Activated T-cell treated with anti-CD3 and anti-CD28 coated beads, Interleukin-2, amount 50 U/mL, for 72 hours (primary cell): ENCODE measurements around the gene ZNF317. TPM values are rescaled to one million over a fixed set of nuclear protein-coding genes. Genes with fewer than 3 reads are reported as not detected.

ENCODE experiments used
- ATAC-seq, 2 donors: fragments of 150-1000 bp; cut with Tn5 transposase; replicated peaks in 1 of 2; 2 replicates each; pipeline ENCODE4 v1.10.0; 2021; ENCODE audit warnings: moderate library complexity in 2 of 2, mild to moderate bottlenecking in 1 of 2
- DNase-seq, 2 donors: peaks; one replicate each; pipeline ENCODE4 v3.0.0; 2021 to 2022; ENCODE audit warnings: mixed read lengths in 1 of 2
- H3K27ac Mint-ChIP-seq: one replicate; pipeline ENCODE4 v1.8.0; 2022; ENCODE audit warnings: mild to moderate bottlenecking, moderate library complexity, mixed read lengths
- H3K27me3 Mint-ChIP-seq: one replicate; pipeline ENCODE4 v1.8.0; 2022; ENCODE audit warnings: low read depth, mixed read lengths
- H3K36me3 Mint-ChIP-seq, 2 donors: one replicate each; pipeline ENCODE4 v1.8.0; 2022; ENCODE audit warnings: mixed read lengths in 2 of 2, mild to moderate bottlenecking in 1 of 2; ENCODE audit not compliant: insufficient read depth in 2 of 2
- H3K4me1 Mint-ChIP-seq: one replicate; pipeline ENCODE4 v1.8.0; 2022; ENCODE audit warnings: low read depth, mixed read lengths
- H3K4me3 Mint-ChIP-seq, 2 donors: one replicate each; pipeline ENCODE4 v1.8.0; 2022; ENCODE audit warnings: mild to moderate bottlenecking in 2 of 2, mixed read lengths in 2 of 2, moderate library complexity in 2 of 2
- H3K9me3 Mint-ChIP-seq, 2 donors: one replicate each; pipeline ENCODE4 v1.8.0; 2022; ENCODE audit warnings: mixed read lengths in 2 of 2
- total RNA-seq, 2 donors: library from RNA; stranded (reverse); gene quantifications; one replicate each; pipeline ENCODE4 v1.2.3, GENCODE V29; 2022

ZNF317 gene
- total RNA-seq, result 10 to 100 TPM; 44.6 to 57.4 TPM

DNA sequence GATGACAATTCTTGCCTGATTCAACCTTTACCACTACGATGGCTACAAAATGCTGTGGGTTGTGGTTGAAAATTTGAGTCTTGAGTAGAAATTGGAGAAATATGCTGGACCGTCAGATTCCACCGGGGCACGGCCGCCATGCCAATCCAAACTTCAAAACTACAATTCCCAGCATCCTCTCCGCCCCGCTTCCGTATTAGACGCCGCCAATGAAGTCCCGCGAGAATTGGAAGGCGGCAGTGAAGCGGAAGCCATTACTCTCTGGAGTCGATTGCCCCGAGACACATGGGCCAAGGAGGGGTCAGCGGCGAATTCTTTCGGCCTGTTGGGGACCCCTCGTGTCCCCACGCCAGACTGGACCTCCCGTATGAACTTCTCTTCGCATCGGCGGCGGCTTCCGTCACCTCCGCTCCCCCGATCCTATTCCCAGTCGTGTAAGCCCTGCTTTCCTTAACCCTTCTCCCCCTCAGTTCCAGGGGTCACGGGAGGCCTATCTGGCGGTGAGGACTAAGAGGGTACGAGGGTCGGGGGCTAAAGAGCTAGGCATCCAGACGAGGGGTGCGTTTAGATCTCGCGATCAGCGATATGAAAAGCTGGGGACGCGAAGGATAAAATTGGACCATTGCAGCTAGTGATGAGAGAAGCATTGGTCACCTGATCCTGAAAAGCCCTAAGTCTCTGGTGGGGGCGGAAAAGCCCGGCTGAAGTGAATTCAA is at the start of gene ZNF317:
Gene ZNF317, plus strand, starts transcription at position 239 of the 716 bp plus-strand sequence. CDS start 15,620 bp downstream, outside the sequence.
- DNase-seq (peak; percentile 89 to 93), ATAC-seq (peak; percentile 94 to 96)
- peak within 1 kb of the TSS; percentile 97 for H3K27ac Mint-ChIP-seq
- H3K36me3 Mint-ChIP-seq, result peaks cover 12 to 30% of the 10 kb centered on the region in 2 donors
- H3K4me3 Mint-ChIP-seq, result peak within 1 kb of the TSS; percentile 97 to 99
- peaks cover 3 to 6% of the 10 kb centered on the region in 2 donors for H3K9me3 Mint-ChIP-seq
- peaks cover 52% of the 10 kb centered on the region for H3K4me1 Mint-ChIP-seq
- H3K27me3 Mint-ChIP-seq, result no peaks in the 10 kb centered on the region

DNA sequence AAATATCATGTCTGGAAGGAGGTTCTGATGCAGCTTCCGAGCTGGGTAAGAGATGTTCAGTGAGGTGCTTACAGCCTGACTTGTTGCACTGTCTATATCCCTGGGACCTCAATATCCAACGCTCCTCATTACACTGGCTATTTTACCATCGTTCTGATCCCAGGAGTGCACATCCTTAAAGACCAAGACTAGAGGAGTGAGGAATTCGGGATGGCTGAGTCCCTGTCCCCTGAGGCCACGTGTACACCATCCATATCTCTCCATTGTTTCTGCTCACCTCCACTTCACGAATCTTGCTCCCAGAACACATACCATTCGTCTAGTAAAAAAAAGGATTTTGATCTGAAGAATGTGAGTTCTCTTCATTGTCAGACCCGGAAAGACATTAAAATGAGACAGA is 32.8 kb upstream of the ZNF317 start, which contains the start of gene OR7G2:
Gene OR7G2, minus strand, starts transcription at position 101 of the 400 bp plus-strand sequence. CDS start 4,232 bp downstream, outside the sequence.
- H3K36me3 Mint-ChIP-seq, result no peaks in the 10 kb centered on the region
- peaks cover 7% of the 10 kb centered on the region for H3K27me3 Mint-ChIP-seq
- no peak within 1 kb of the TSS for H3K27ac Mint-ChIP-seq
- H3K4me1 Mint-ChIP-seq, result no peaks in the 10 kb centered on the region
- H3K9me3 Mint-ChIP-seq, result no peaks in the 10 kb centered on the region
- ATAC-seq, result no peak
- no peak for DNase-seq
- no peak within 1 kb of the TSS for H3K4me3 Mint-ChIP-seq

DNA sequence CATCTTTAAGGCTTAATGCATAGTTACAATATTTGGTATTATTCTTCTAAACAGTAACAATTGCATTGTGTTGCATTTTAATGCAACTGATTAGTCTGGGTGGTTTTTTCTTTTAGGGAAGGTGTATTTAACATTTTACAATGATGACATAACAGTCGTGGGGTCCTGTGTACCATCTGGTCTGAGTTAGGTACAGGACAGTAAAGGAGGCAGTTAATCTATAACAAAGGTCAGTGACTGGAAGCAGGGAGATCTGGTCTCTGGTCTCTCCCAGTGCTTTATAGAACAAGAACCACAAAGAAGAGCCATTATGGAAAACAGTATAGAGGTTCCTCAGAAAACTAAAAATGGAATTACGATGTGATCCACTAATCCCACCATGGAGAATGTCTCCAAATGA is 30.2 kb upstream of the ZNF317 start:
- ATAC-seq, result no peak
- no peaks in the 10 kb centered on the region for H3K4me1 Mint-ChIP-seq

DNA sequence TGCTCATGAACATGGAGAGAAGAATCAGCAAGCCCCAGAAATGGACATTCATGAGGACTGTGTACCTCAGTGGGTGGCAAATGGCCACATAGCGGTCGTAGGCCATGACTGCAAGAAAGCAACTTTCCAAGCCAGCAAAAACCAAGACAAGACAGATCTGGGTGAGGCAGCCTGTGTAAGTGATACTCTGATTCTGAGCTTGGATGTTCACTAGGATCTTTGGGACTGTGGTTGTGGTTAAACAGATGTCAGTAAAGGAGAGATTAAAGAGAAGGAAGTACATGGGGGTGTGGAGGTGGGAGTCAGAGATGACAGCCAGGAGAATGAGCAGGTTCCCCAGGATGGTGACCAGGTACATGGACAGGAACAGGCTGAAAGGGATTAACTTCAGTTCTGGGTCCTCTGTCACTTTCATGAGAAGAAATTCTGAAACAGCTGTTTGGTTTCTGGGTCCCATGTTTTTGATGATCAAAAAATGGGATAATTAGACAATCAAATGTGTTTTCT is 24.8 kb upstream of the ZNF317 start, which contains the start of gene OR7G1:
Gene OR7G1, minus strand, starts transcription at position 457 of the 507 bp plus-strand sequence. Its CDS starts 0 bp downstream, at position 457.
- Mint-ChIP-seq H3K27ac (no peak within 1 kb of the TSS), H3K9me3 (no peaks in the 10 kb centered on the region), H3K4me3 (no peak within 1 kb of the TSS), H3K4me1 (no peaks in the 10 kb centered on the region), H3K36me3 (no peaks in the 10 kb centered on the region), H3K27me3 (peaks cover 20% of the 10 kb centered on the region)
- DNase-seq (no peak), ATAC-seq (no peak)

More for the DNA sequence above, 30.2 kb upstream of the ZNF317 start:
- Mint-ChIP-seq H3K27me3 (no peaks in the 10 kb centered on the region), H3K27ac (no peak overlapping the region), H3K36me3 (no peaks in the 10 kb centered on the region), H3K4me3 (no peak overlapping the region), H3K9me3 (no peaks in the 10 kb centered on the region)
- DNase-seq, result no peak

DNA sequence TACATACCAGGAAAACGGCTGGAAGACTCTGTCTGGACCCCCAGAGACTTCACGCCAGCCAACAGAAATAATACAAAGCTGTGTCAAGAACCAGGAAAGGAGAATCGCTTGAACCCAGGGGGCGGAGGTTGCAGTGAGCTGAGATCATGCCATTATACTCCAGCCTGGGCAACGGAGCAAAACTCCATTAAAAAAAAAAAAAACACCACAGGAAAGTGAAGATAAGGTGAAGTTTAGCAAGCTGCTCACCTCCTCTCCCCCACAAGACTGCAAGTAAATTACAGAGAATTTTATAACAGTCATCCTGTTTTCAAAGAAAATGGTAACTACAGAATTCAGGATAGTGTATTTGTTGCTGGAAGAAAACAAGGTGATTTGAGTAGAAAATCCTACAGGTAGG is 23.6 kb upstream of the ZNF317 start:
- Mint-ChIP-seq H3K27me3 (peaks cover 26% of the 10 kb centered on the region), H3K4me3 (no peak overlapping the region), H3K4me1 (no peaks in the 10 kb centered on the region), H3K9me3 (no peaks in the 10 kb centered on the region), H3K36me3 (no peaks in the 10 kb centered on the region), H3K27ac (no peak overlapping the region)
- ATAC-seq, result no peak
- no peak for DNase-seq

DNA sequence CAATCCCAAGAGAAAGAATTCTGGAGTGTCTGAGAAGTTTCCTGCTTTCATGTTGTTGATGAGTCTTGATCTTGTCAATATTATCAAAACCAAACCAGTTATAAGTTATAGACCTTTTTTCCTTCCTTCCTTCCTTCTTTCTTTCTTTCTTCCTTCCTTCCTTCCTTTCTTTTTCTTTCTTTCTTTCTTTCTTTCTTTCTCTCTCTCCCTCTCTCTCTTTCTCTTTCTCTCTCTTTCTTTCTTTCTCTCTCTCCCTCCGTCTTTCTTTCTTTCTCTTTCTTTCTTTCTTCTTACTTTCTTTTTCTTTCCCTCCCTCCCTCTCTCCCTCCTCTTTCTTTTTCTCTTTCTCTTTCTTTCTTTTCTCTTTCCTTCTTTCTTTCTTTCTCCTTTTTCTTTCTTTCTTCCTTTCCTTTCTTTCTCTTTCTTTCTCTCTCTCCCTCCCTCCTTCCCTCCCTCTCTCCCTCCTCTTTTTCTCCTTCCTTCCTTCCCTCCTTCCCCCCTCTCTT is 13.2 kb upstream of the ZNF317 start, which contains the start of gene OR7G3:
Gene OR7G3, minus strand, starts transcription at position 51 of the 506 bp plus-strand sequence. Its CDS starts 0 bp downstream, at position 51.
- Mint-ChIP-seq H3K9me3 (no peaks in the 10 kb centered on the region), H3K27me3 (peaks cover 22% of the 10 kb centered on the region), H3K4me3 (no peak within 1 kb of the TSS), H3K4me1 (peaks cover 6% of the 10 kb centered on the region), H3K27ac (no peak within 1 kb of the TSS), H3K36me3 (no peaks in the 10 kb centered on the region)
- ATAC-seq (no peak), DNase-seq (no peak)

DNA sequence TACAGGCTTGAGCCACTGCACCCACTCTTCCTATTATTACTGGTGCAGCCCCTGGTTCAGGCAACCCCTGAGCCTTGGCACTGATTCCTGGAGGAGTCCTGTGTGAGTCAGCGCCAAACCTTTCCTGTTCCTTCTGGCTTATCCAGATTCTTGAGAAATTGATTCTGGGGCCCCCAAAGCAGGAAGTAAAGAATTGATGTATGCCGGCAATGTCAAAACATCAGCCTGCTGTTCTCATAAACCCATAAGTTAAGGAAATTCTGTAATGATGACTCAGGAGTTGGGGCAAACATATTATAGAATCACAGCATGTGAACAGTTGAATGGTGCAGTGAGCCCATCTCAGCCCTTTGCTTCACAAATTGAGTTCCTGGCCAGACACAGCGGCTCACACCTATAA is 12.0 kb upstream of the ZNF317 start:
- Mint-ChIP-seq H3K4me3 (no peak overlapping the region), H3K4me1 (peaks cover 6% of the 10 kb centered on the region), H3K27ac (no peak overlapping the region), H3K27me3 (peaks cover 22% of the 10 kb centered on the region), H3K9me3 (no peaks in the 10 kb centered on the region), H3K36me3 (no peaks in the 10 kb centered on the region)
- ATAC-seq (no peak), DNase-seq (no peak)

DNA sequence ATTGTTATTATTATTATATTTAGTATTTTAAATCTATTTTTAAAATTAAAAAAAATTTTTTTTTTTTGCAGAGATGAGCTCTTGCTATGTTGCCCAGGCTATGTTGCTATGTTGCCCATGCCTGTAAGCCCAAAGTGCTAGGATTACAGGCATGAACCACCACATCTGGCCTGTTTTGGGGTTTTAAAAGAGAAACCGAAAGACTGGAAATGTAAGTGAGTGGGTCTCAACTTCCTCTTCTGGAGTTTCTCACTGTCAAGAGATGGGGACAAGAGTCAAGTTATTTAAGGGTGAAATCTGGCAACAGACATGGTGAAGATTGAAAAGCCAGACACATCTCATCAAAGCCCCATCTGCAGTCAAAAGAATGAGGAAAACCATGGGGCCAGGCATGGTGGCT is 9.2 kb upstream of the ZNF317 start:
- peaks cover 21% of the 10 kb centered on the region for H3K27me3 Mint-ChIP-seq

DNA sequence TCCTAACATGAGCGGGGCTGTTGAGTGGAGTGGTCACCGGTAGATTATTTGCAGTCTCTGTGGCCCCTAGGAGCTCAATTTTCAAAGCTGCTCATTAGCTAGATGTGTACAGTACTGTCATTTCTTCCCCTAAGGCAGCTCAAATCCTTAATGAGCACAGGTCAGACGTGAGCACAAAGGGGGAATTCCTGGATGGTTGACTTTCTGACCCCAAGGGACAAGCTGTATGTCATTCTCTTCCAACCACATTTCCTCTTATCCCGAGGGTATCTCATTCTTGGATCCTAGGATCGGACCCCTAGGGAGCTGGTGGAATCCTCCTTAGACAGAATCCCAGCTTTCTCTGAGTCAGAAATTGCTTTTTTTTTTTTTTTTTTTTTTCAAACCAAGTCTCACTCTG is 7.8 kb upstream of the ZNF317 start:
- DNase-seq (no peak), ATAC-seq (no peak)
- Mint-ChIP-seq H3K9me3 (no peaks in the 10 kb centered on the region), H3K36me3 (no peaks in the 10 kb centered on the region), H3K4me1 (peaks cover 12% of the 10 kb centered on the region), H3K4me3 (no peak overlapping the region), H3K27me3 (peaks cover 7% of the 10 kb centered on the region), H3K27ac (no peak overlapping the region)

More for the DNA sequence above, 9.2 kb upstream of the ZNF317 start:
- no peak for DNase-seq
- Mint-ChIP-seq H3K4me1 (peaks cover 6% of the 10 kb centered on the region), H3K9me3 (no peaks in the 10 kb centered on the region), H3K4me3 (no peak overlapping the region), H3K27ac (no peak overlapping the region), H3K36me3 (no peaks in the 10 kb centered on the region)
- ATAC-seq, result no peak

DNA sequence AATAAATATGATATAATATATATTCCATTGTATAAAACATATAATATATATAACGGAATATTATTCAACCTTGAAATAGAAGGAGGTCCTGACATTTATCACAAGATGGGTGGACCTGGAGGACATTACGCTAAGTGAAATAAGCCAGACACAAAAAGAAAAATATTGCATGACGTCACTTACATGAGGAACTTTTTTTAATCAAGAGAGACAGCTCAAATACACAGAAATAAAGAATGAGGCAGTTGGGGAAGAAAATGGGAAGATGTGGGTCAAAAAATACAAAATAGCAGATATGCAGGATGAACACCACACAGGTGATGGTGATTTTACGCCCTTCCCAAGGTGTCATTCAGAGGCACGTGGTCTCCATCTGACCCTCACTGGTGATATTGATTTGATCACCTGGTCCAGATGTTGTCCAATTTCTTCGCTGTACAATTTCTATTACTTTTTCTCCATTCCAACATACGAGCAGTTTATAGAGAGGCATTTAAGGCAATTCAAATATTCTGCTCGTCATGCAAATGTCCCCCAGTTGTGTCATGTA is 513 bp upstream of the ZNF317 start:
- no peak for DNase-seq
- Mint-ChIP-seq H3K27ac (peak overlapping the region; percentile 97), H3K4me1 (peaks cover 50% of the 10 kb centered on the region), H3K4me3 (peak overlapping the region; percentile 97 to 99), H3K27me3 (no peaks in the 10 kb centered on the region), H3K36me3 (peaks cover 7 to 24% of the 10 kb centered on the region in 2 donors), H3K9me3 (peaks cover 2 to 5% of the 10 kb centered on the region in 2 donors)
- peak; percentile 8 to 12 for ATAC-seq

DNA sequence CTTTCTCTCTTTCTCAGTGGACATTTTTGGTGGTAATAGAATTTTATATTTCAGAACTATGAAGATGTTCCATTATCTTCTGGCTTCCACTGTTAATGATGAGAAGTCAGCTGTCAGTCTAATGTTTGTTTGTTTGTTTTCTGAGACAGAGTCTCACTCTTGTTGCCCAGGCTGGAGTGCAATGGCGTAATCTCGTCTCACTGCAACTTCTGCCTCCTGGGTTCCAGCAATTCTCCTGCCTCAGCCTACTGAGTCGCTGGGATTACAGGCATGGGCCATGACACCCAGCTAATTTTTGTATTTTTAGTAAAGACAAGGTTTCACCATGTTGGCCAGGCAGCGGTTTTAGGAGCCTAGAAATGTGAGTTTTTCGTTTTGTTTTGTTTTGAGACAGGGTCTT is 4.7 kb downstream of the ZNF317 start:
- Mint-ChIP-seq H3K9me3 (peaks cover 3 to 10% of the 10 kb centered on the region in 2 donors), H3K36me3 (peaks cover 34 to 63% of the 10 kb centered on the region in 2 donors), H3K4me1 (peaks cover 64% of the 10 kb centered on the region), H3K27me3 (no peaks in the 10 kb centered on the region), H3K4me3 (peak overlapping the region in 1 of 2 donors; percentile 45), H3K27ac (peak overlapping the region; percentile 87)
- no peak for ATAC-seq
- no peak for DNase-seq

DNA sequence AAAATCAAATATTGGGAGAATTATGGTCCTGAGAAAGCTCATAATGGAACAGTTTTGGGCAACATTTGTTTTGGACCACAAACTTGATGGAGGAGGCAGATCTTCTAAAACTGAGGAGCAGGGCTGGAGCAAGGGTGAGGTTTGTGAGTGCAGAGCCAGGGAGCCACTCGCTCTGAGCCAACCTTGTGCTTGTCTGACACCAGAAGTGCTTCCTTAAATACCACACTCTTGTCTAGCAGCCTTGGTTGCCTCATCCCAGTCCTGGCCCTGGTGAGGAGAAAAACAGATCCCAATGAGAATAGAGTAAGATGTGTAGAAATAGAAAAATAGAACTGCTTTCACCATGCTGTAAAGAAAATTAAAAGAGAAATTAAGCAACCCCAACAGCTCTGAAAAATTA is 6.7 kb downstream of the ZNF317 start:
- peaks cover 64% of the 10 kb centered on the region for H3K4me1 Mint-ChIP-seq
- peaks cover 49 to 73% of the 10 kb centered on the region in 2 donors for H3K36me3 Mint-ChIP-seq
- H3K27me3 Mint-ChIP-seq, result no peaks in the 10 kb centered on the region
- DNase-seq (no peak), ATAC-seq (no peak)
- no peak overlapping the region for H3K4me3 Mint-ChIP-seq
- H3K9me3 Mint-ChIP-seq, result peaks cover 10 to 12% of the 10 kb centered on the region in 2 donors
- no peak overlapping the region for H3K27ac Mint-ChIP-seq

DNA sequence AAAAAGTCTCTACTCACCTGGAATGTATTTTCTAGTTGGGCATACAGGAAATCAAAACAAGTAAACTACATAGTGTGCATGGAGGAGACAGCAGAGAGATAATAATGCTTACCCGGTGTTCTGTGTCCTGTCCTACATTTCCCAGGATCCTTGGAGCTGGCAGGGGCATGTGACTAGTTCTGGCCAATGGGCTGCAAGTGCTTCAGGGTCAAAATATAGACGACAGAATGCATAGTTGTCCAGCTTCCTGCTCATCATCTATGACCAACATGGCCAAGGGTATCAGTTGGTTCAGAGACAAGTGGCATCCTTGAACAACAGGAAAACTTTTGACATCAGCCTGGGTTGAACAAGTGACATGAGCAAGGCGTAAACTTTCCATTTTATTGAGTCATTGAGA is 8.5 kb downstream of the ZNF317 start:
- H3K27me3 Mint-ChIP-seq, result no peaks in the 10 kb centered on the region
- peak overlapping the region; percentile 7 for H3K27ac Mint-ChIP-seq
- no peak for ATAC-seq
- H3K9me3 Mint-ChIP-seq, result peaks cover 14 to 16% of the 10 kb centered on the region in 2 donors
- H3K4me1 Mint-ChIP-seq, result peaks cover 57% of the 10 kb centered on the region
- peaks cover 56 to 77% of the 10 kb centered on the region in 2 donors for H3K36me3 Mint-ChIP-seq
- no peak overlapping the region for H3K4me3 Mint-ChIP-seq
- DNase-seq, result no peak
